ENCODE data around the gene TRIM41.
"Not testable (repeated sequence)": the region's sequence is repeated elsewhere in the genome, so short reads cannot be mapped to it uniquely, and the experiment has no call there.

The TRIM41 gene

GRCh38 chr5:181193656-181194055 lies 29.4 kb upstream of the TRIM41 start:
- no peak for DNase-seq

GRCh38 chr5:181194489-181195248 lies 28.4 kb upstream of the TRIM41 start:
- no peak for DNase-seq

- DNase-seq = no peak
Measured at GRCh38 chr5:181195249-181195761, 27.8 kb upstream of the TRIM41 start.

- no peak for DNase-seq
Measured at GRCh38 chr5:181197326-181197951, 25.6 kb upstream of the TRIM41 start.

- DNase-seq = no peak
Measured at GRCh38 chr5:181198106-181198685, 24.9 kb upstream of the TRIM41 start.

GRCh38 chr5:181198905-181199519 lies 24.1 kb upstream of the TRIM41 start:
- DNase-seq = no peak

GRCh38 chr5:181199881-181200638 lies 23.0 kb upstream of the TRIM41 start:
- DNase-seq = no peak

GRCh38 chr5:181200816-181201215 lies 22.3 kb upstream of the TRIM41 start:
- DNase-seq = no peak

- DNase-seq = no peak
Measured at GRCh38 chr5:181203093-181203711, 19.9 kb upstream of the TRIM41 start.

- DNase-seq = no peak
Measured at GRCh38 chr5:181203777-181204112, 19.3 kb upstream of the TRIM41 start.

- DNase-seq = no peak
Measured at GRCh38 chr5:181204113-181204825, 18.8 kb upstream of the TRIM41 start.

GRCh38 chr5:181204826-181205760 lies 18.0 kb upstream of the TRIM41 start, which contains the start of gene TRIM7:
TSS of gene TRIM7 (minus strand) at chr5:181205196. CDS start at chr5:181205110, 86 bp downstream.
- DNase-seq = no peak

- DNase-seq = no peak
Measured at GRCh38 chr5:181205761-181206649, 17.1 kb upstream of the TRIM41 start.

GRCh38 chr5:181207214-181207959 lies 15.7 kb upstream of the TRIM41 start:
- DNase-seq = no peak

- DNase-seq = no peak
Measured at GRCh38 chr5:181207960-181208253, 15.2 kb upstream of the TRIM41 start.

- DNase-seq = not testable (repeated sequence)
Measured at GRCh38 chr5:181209006-181209405, 14.1 kb upstream of the TRIM41 start.

- not testable (repeated sequence) for DNase-seq
Measured at GRCh38 chr5:181210148-181210547, 12.9 kb upstream of the TRIM41 start.

GRCh38 chr5:181210698-181211097 lies 12.4 kb upstream of the TRIM41 start:
- DNase-seq = not testable (repeated sequence)

GRCh38 chr5:181211208-181211607 lies 11.9 kb upstream of the TRIM41 start:
- no peak for DNase-seq
